SK-N-SH (cell line): ENCODE measurements around the gene MORN5. TPM values are rescaled to one million over a fixed set of nuclear protein-coding genes. Genes with fewer than 3 reads are reported as not detected.

ENCODE experiments used
- CTCF ChIA-PET: fragments of 300-600, 350-600 bp; formaldehyde crosslinking; extraction: SDS; loops from one replicate; lab custom pipeline; 2021; lab: Yijun Ruan, JAX
- POLR2A ChIA-PET: fragments of 350-600 bp; sonication (Branson Sonifier 250); formaldehyde crosslinking; extraction: SDS; loops from one replicate; lab custom pipeline; 2020; ENCODE audit warnings: antibody characterized with exemption, inconsistent platforms; lab: Yijun Ruan, JAX
- DNase-seq: peaks from one replicate; pipeline ENCODE4 v3.0.0; 2012
- H2AFZ ChIP-seq: fragments of 200-600 bp; sonication (generic); 2 replicates; pipeline ENCODE4 v1.8.1; 2016; ENCODE audit warnings: antibody characterized with exemption, mild to moderate bottlenecking, low read depth
- H3F3A ChIP-seq: fragments of 200-600 bp; sonication (generic); replicated peaks from 2 replicates; pipeline ENCODE3; 2016; ENCODE audit warnings: antibody characterized with exemption, mild to moderate bottlenecking; ENCODE audit not compliant: insufficient read depth
- H3K27ac ChIP-seq, 2 experiments: fragments of 200-500 bp in 1 of 2; fragments of 200-600 bp in 1 of 2; sonication (Bioruptor generic) in 1 of 2; sonication (generic), shearing (Covaris generic) in 1 of 2; 2 replicates each; pipeline versions ENCODE4 v1.5.1 to v1.6.1; 2014 to 2016; ENCODE audit warnings: low read depth in 2 of 2, inconsistent platforms in 1 of 2, low read length in 1 of 2, mild to moderate bottlenecking in 1 of 2, mixed read lengths in 1 of 2
- H3K27me3 ChIP-seq: fragments of 200-600 bp; sonication (generic), shearing (Covaris generic); 2 replicates; pipeline ENCODE4 v1.6.1; 2016; ENCODE audit warnings: mixed run types; ENCODE audit not compliant: insufficient read depth
- H3K36me3 ChIP-seq, 2 experiments: fragments of 200-500 bp in 1 of 2; fragments of 200-600 bp in 1 of 2; sonication (Bioruptor generic) in 1 of 2; sonication (generic) in 1 of 2; replicated peaks in 1 of 2; 2 replicates each; pipeline versions ENCODE3 to v1.5.1; 2014 to 2016; ENCODE audit warnings: low read length in 1 of 2, mild to moderate bottlenecking in 1 of 2; ENCODE audit not compliant: insufficient read depth in 2 of 2, control insufficient read depth in 1 of 2
- H3K4me1 ChIP-seq, 2 experiments: fragments of 200-500 bp in 1 of 2; fragments of 200-600 bp in 1 of 2; sonication (Bioruptor generic) in 1 of 2; sonication (generic), shearing (Covaris generic) in 1 of 2; 2 replicates each; pipeline versions ENCODE4 v1.5.1 to v1.6.1; 2014 to 2016; ENCODE audit warnings: low read depth in 1 of 2, low read length in 1 of 2, mixed run types in 1 of 2; ENCODE audit not compliant: insufficient read depth in 2 of 2, control insufficient read depth in 1 of 2
- H3K4me2 ChIP-seq: fragments of 200-600 bp; sonication (generic), shearing (Covaris generic); 2 replicates; pipeline ENCODE4 v1.6.1; 2017; ENCODE audit warnings: mixed run types
- H3K4me3 ChIP-seq, 2 experiments: fragments of 200-500 bp in 1 of 2; fragments of 200-600 bp in 1 of 2; sonication (Bioruptor generic) in 1 of 2; sonication (generic), shearing (Covaris generic) in 1 of 2; 2 replicates each; pipeline versions ENCODE4 v1.5.1 to v1.8.1; 2014 to 2016; ENCODE audit warnings: low read depth in 2 of 2, inconsistent platforms in 1 of 2, low read length in 1 of 2, mild to moderate bottlenecking in 1 of 2, mixed read lengths in 1 of 2, moderate library complexity in 1 of 2
- H3K79me2 ChIP-seq: fragments of 200-600 bp; sonication (generic); 2 replicates; pipeline ENCODE4 v1.8.1; 2017; ENCODE audit warnings: mild to moderate bottlenecking; ENCODE audit not compliant: insufficient read depth
- H3K9ac ChIP-seq: fragments of 200-600 bp; sonication (generic); 2 replicates; pipeline ENCODE4 v1.6.1; 2017; ENCODE audit warnings: mixed run types
- H3K9me2 ChIP-seq: fragments of 200-600 bp; sonication (generic); 2 replicates; pipeline ENCODE4 v1.6.1; 2017; ENCODE audit warnings: mixed run types
- H3K9me3 ChIP-seq: fragments of 200-600 bp; sonication (generic); 2 replicates; pipeline ENCODE4 v1.6.1; 2017; ENCODE audit warnings: mixed run types, mild to moderate bottlenecking, moderate library complexity
- H4K20me1 ChIP-seq: fragments of 200-600 bp; sonication (generic); 2 replicates; pipeline ENCODE4 v1.6.1; 2017; ENCODE audit warnings: mild to moderate bottlenecking, mixed run types; ENCODE audit not compliant: insufficient read depth
- ELF1 ChIP-seq: IDR thresholded peaks from 2 replicates; pipeline ENCODE4 v1.4.0; 2012
- EP300 ChIP-seq, 2 experiments: IDR thresholded peaks; 2 replicates each; pipeline versions ENCODE4 v1.4.0 to v1.6.1; 2012; ENCODE audit warnings: borderline replicate concordance in 1 of 2, low read depth in 1 of 2, low read length in 1 of 2
- EZH2phosphoT487 ChIP-seq: fragments of 200-600 bp; sonication (generic); IDR thresholded peaks from 2 replicates; pipeline ENCODE4 v1.6.1; 2017; ENCODE audit warnings: low read depth, mixed run types, mild to moderate bottlenecking, antibody characterized with exemption, moderate library complexity, borderline replicate concordance
- JUND ChIP-seq: IDR thresholded peaks from 2 replicates; pipeline ENCODE4 v1.4.0; 2012
- NFIC ChIP-seq: IDR thresholded peaks from 2 replicates; pipeline ENCODE4 v1.4.0; 2012; ENCODE audit warnings: borderline replicate concordance
- POLR2AphosphoS5 ChIP-seq: IDR thresholded peaks from 2 replicates; pipeline ENCODE4 v1.6.1; 2012; ENCODE audit warnings: low read depth, low read length
- RAD21 ChIP-seq: IDR thresholded peaks from 2 replicates; pipeline ENCODE4 v1.6.1; 2012; ENCODE audit warnings: mild to moderate bottlenecking, low read length
- SIN3A ChIP-seq: IDR thresholded peaks from 2 replicates; pipeline ENCODE4 v1.6.1; 2012; ENCODE audit warnings: low read depth, mild to moderate bottlenecking, low read length, moderate library complexity, borderline replicate concordance
- TAF1 ChIP-seq: IDR thresholded peaks from 2 replicates; pipeline ENCODE4 v1.6.1; 2012; ENCODE audit warnings: low read depth, mild to moderate bottlenecking, low read length, moderate library complexity, borderline replicate concordance
- WGBS: methylation state at CpG from one replicate; pipeline ENCODE4 v1.1.6; 2017; ENCODE audit warnings: low lambda C conversion rate; 5-methylcytosine and 5-hydroxymethylcytosine counted together
- polyA plus RNA-seq, 3 experiments: library from polyadenylated mRNA; depleted of rRNA; stranded (reverse); fragments of >200 nt; gene quantifications; 2 replicates each; pipeline ENCODE4 v1.2.3, GENCODE V29; 2012
- TF ChIP-seq, protein P1 (sequence below): IDR thresholded peaks from 2 replicates; pipeline ENCODE4; 2012
- TF ChIP-seq, protein P2 (sequence below): IDR thresholded peaks from 2 replicates; pipeline ENCODE4 v1.4.0; 2012; ENCODE audit warnings: low read depth, borderline replicate concordance

The MORN5 gene
- polyA plus RNA-seq, 1 of the 3 experiments (the other 2 are of a cell fraction): not detected

DNA sequence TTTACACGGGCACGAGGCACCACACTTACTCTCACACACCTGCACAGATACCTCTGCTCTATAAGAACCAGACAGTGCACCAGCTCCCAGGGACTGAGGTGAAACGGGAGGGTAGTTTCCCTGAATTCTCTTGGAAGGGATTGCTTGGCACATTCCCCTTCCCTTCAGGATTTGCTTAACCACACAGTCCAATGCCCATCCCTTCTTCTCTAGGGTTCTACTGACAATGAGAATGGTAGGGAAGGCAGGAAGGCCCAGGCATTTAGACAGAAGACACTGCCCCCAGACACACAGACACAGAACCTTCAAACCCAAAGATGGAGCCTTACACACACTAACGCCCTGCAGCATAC is 69.8 kb downstream of the MORN5 start:
- Histone ChIP-seq H3K4me1 (peaks cover 0 to 4% of the 10 kb centered on the region in 2 experiments; a peak in 1 of 4 replicates), H3K27ac (no peak overlapping the region), H3K36me3 (no peaks in the 10 kb centered on the region), H2AFZ (no peak overlapping the region), H3K79me2 (no peaks in the 10 kb centered on the region), H4K20me1 (no peaks in the 10 kb centered on the region), H3F3A (no peaks in the 10 kb centered on the region), H3K9me2 (no peaks in the 10 kb centered on the region), H3K9ac (no peak overlapping the region), H3K27me3 (peaks cover 79% of the 10 kb centered on the region), H3K9me3 (no peaks in the 10 kb centered on the region), H3K4me2 (no peak overlapping the region), H3K4me3 (no peak overlapping the region)
- POLR2A ChIA-PET: no interaction called here
- no peak for DNase-seq
- TF ChIP-seq EP300 (IDR thresholded peaks at IDR 0.05; ENCODE audit: borderline replicate concordance in 1 of 2, low read depth in 1 of 2, low read length in 1 of 2): no peak
- peak; percentile 8; the same call in 1 of the 2 replicates for TF ChIP-seq EZH2phosphoT487
- CTCF ChIA-PET: no interaction called here
- 17% methylated on average over 4 of the region's 4 CpGs for WGBS

DNA sequence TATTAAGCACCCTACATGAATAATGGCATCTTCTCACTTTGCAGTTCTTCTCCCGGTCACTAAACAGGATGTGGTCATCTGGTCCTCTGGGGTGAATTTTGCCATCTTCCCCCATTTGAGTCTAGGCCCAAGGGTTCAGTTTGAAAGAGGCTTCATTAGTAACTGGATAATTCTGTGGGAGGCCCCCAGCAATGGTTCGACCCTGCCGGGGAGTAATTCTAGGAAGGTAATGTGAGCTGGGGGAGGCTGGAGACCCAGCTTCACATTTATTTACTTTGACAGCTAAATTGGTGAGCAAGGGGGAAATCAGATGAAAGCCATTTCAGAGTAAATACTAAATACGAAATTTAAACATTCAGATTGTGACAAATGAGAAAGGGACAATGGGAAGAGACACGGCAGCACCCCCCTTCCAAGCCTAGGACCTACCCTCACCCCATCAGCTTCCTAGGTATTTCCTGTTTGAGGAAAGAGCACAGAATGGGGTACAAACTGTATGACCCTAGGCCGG is 73.1 kb downstream of the MORN5 start:
- no peak overlapping the region for H3K9ac ChIP-seq
- peaks cover 0 to 4% of the 10 kb centered on the region in 2 experiments; a peak in 1 of 4 replicates for H3K4me1 ChIP-seq
- WGBS: 49% methylated on average over 6 of the region's 6 CpGs
- no peak for TF ChIP-seq NFIC
- TF ChIP-seq SIN3A: no peak
- TF ChIP-seq, protein P1, sequence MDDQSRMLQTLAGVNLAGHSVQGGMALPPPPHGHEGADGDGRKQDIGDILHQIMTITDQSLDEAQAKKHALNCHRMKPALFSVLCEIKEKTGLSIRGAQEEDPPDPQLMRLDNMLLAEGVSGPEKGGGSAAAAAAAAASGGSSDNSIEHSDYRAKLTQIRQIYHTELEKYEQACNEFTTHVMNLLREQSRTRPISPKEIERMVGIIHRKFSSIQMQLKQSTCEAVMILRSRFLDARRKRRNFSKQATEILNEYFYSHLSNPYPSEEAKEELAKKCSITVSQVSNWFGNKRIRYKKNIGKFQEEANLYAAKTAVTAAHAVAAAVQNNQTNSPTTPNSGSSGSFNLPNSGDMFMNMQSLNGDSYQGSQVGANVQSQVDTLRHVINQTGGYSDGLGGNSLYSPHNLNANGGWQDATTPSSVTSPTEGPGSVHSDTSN: no peak
- TF ChIP-seq, protein P2, sequence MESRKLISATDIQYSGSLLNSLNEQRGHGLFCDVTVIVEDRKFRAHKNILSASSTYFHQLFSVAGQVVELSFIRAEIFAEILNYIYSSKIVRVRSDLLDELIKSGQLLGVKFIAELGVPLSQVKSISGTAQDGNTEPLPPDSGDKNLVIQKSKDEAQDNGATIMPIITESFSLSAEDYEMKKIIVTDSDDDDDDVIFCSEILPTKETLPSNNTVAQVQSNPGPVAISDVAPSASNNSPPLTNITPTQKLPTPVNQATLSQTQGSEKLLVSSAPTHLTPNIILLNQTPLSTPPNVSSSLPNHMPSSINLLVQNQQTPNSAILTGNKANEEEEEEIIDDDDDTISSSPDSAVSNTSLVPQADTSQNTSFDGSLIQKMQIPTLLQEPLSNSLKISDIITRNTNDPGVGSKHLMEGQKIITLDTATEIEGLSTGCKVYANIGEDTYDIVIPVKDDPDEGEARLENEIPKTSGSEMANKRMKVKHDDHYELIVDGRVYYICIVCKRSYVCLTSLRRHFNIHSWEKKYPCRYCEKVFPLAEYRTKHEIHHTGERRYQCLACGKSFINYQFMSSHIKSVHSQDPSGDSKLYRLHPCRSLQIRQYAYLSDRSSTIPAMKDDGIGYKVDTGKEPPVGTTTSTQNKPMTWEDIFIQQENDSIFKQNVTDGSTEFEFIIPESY: no peak
- TF ChIP-seq TAF1: no peak
- no peak for TF ChIP-seq JUND
- TF ChIP-seq POLR2AphosphoS5: no peak
- TF ChIP-seq ELF1: no peak
- TF ChIP-seq RAD21: no peak
- TF ChIP-seq, all 33 proteins: peak for 0
- no peaks in the 10 kb centered on the region for H3F3A ChIP-seq
- no peak overlapping the region for H3K27ac ChIP-seq
- no peaks in the 10 kb centered on the region for H3K9me2 ChIP-seq
- H3K4me3 ChIP-seq: no peak overlapping the region
- no peaks in the 10 kb centered on the region for H3K9me3 ChIP-seq
- H3K79me2 ChIP-seq: no peaks in the 10 kb centered on the region
- no peaks in the 10 kb centered on the region for H4K20me1 ChIP-seq
- H3K27me3 ChIP-seq: peaks cover 50% of the 10 kb centered on the region
- CTCF ChIA-PET: no interaction called here
- no peak overlapping the region for H3K4me2 ChIP-seq
- DNase-seq: no peak
- POLR2A ChIA-PET: no interaction called here
- H2AFZ ChIP-seq: no peak overlapping the region
- H3K36me3 ChIP-seq: no peaks in the 10 kb centered on the region
